NOMO-1 (cell line): Measurements from ENCODE around the gene OAS3.
"Not testable (repeated sequence)": the region's sequence is repeated elsewhere in the genome, so short reads cannot be mapped to it uniquely, and the experiment has no call there.

Experiments used
- DNase-seq, 2 experiments: peaks; one replicate each; lab custom pipeline; 2025; ENCODE audit not compliant: unreplicated experiment in 2 of 2; lab: John Stamatoyannopoulos, UW

Gene OAS3

GRCh38 chr12:112937741-112938719 is at the start of gene OAS3:
Gene OAS3 (plus strand): TSS chr12:112938474. CDS start chr12:112938531, 57 bp downstream.
- peak; percentile 29 to 38 for DNase-seq

- no peak for DNase-seq
Measured at GRCh38 chr12:112891093-112892024, 46.9 kb upstream of the OAS3 start.

GRCh38 chr12:112892856-112893255 is 45.4 kb upstream of the OAS3 start:
- DNase-seq = no peak

- no peak for DNase-seq
Measured at GRCh38 chr12:112894128-112894527, 44.1 kb upstream of the OAS3 start.

GRCh38 chr12:112898380-112898779 is 39.9 kb upstream of the OAS3 start:
- DNase-seq = no peak

GRCh38 chr12:112900298-112901145 is 37.8 kb upstream of the OAS3 start:
- DNase-seq = peak in 1 of 2 experiments; percentile 39

DNA sequence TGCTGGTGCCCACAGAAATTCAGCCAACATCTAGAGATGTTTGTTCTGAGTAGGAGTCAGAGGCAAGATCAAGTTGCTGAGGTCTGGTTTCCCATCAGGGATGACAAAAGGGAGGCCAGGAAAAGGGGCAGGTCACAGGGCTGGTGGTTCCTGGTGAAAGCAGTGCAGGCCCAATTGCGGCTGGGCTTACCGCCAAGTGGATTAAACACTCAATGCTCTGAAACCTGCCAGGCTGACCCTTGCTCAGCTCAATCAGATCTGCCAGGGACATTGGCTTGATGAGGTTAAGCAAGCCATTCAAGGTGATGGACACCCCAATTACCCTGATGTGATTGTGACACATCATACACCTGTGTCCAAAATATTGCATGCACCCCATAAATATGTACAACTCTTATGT is 37.0 kb upstream of the OAS3 start:
- no peak for DNase-seq

- DNase-seq = no peak
Measured at GRCh38 chr12:112904571-112904970, 33.7 kb upstream of the OAS3 start.

DNA sequence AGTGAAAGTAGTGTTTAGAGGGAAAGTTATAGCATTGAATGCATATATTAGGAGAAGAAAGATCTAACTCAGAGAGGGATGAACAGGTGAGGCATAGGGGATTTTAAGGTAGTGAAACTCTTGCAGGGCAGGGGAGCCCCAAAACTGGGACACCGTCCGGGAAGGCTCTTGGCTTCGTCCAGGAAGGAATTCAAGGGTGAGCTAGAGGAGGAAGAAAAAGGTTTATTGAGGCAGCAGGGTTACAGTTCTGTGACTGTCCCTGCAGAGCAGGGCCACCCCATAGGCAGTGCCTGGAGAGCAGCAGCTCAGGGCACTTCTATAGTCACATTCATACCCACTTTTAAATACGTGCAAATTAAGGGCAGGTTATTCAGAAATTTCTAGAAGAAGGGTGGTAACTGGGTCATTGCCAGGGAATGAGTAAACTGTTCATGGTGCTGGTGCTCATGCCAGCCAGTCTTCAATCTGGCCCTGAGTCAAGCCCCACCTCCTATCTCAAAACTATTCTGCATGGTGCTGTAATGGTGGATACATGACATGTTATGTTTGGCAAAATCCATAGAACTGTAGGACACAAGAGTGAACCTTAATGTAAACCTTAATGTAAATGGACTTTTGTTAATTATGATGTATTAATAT is 32.7 kb upstream of the OAS3 start:
- no peak for DNase-seq

GRCh38 chr12:112906712-112907414 is 31.4 kb upstream of the OAS3 start, which contains the start of gene OAS1:
Gene OAS1 (plus strand): TSS chr12:112906962. CDS start chr12:112907040, 78 bp downstream.
- peak; percentile 79 to 94 for DNase-seq

- DNase-seq = peak; percentile 70 to 73
Measured at GRCh38 chr12:112907415-112908157, 30.7 kb upstream of the OAS3 start.

DNA sequence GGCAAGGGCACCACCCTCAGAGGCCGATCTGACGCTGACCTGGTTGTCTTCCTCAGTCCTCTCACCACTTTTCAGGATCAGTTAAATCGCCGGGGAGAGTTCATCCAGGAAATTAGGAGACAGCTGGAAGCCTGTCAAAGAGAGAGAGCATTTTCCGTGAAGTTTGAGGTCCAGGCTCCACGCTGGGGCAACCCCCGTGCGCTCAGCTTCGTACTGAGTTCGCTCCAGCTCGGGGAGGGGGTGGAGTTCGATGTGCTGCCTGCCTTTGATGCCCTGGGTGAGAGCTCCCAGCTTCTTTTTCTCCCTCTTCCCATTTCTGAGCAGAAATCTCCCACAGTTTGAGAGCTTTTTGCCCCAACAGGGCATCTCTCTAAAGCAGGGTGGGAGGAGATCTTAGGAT is 29.7 kb upstream of the OAS3 start:
- DNase-seq = no peak

DNA sequence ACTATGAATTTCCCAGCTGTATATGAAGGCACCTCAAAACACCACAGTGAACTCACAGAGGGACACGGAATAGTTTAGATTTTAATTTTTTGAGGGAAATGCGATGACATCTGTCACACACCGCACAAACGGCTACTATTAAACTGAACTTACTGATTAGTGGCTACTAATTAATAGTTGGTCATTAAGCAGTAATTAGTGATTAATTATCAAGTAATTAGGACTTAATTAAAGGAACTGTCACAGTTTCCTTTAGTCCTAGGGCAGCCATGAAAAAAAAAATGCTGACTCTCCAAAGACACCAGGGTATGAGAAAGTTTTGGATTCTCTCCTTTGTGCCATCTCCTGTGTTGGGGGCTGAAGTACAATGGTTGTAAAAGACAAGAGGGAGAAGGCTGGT is 28.6 kb upstream of the OAS3 start:
- DNase-seq = no peak

- DNase-seq = no peak
Measured at GRCh38 chr12:112913038-112913688, 25.1 kb upstream of the OAS3 start.

GRCh38 chr12:112913888-112914287 is 24.4 kb upstream of the OAS3 start:
- DNase-seq = not testable (repeated sequence)

DNA sequence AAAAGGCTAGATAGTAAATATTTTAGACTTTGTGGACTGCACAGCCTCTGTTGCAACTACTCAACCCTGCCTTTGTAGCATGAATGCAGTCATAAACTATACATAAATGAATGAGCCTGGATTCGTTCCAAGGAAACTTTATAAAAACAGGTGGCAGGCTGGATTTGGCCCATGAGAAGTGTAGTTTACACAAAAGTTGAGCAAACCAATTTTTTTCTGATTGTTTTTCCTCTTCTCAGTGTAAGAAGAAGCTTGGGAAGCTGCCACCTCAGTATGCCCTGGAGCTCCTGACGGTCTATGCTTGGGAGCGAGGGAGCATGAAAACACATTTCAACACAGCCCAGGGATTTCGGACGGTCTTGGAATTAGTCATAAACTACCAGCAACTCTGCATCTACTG is 22.0 kb upstream of the OAS3 start:
- DNase-seq = no peak

DNA sequence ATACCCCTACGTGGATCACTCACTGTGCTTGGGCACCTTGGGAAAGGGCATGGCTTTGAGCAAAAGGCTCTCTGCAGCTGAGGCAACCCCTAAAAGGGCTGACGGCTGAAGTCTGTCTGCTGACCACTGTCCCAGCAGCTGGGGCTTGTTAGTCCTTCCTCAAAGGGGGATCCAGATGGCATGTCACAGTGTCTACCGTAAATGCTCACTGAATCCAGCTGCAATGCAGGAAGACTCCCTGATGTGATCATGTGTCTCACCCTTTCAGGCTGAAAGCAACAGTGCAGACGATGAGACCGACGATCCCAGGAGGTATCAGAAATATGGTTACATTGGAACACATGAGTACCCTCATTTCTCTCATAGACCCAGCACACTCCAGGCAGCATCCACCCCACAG is 19.2 kb upstream of the OAS3 start:
- DNase-seq = no peak

GRCh38 chr12:112924986-112925385 is 13.3 kb upstream of the OAS3 start:
- DNase-seq = no peak
